A549 treated with dexamethasone at 1 μM for 4 hours (cell line): ENCODE data around the gene KIF21A. TPM values are rescaled to one million over a fixed set of nuclear protein-coding genes. Genes with fewer than 3 reads are reported as not detected.

Experiments
- total RNA-seq: library from RNA; stranded (reverse); fragments of 200-300 nt; extraction: Qiagen RNA extraction; gene quantifications from 5 replicates; pipeline ENCODE4 v1.2.3, GENCODE V29; 2022

The KIF21A gene
- total RNA-seq = 15.8 to 23.3 TPM (median 21.4 TPM) in 5 replicates

GRCh38 chr12:39443081-39443928, at the start of gene KIF21A:
Gene KIF21A (minus strand): TSS chr12:39443120. CDS start chr12:39442970, 150 bp downstream.

Other genes with a start within 250 kb of the KIF21A start
- gene ABCD2, start 176.7 kb upstream of the KIF21A start, total RNA-seq = 0.01 TPM in 1 of 5 replicates, not detected in the others